ENCODE data around the gene BCL11A.

The BCL11A gene

GRCh38 chr2:60522462-60522861 is 31.0 kb downstream of the BCL11A start:
- DNase-seq: no peak

GRCh38 chr2:60521626-60522025 is 31.8 kb downstream of the BCL11A start:
- no peak for DNase-seq

DNA sequence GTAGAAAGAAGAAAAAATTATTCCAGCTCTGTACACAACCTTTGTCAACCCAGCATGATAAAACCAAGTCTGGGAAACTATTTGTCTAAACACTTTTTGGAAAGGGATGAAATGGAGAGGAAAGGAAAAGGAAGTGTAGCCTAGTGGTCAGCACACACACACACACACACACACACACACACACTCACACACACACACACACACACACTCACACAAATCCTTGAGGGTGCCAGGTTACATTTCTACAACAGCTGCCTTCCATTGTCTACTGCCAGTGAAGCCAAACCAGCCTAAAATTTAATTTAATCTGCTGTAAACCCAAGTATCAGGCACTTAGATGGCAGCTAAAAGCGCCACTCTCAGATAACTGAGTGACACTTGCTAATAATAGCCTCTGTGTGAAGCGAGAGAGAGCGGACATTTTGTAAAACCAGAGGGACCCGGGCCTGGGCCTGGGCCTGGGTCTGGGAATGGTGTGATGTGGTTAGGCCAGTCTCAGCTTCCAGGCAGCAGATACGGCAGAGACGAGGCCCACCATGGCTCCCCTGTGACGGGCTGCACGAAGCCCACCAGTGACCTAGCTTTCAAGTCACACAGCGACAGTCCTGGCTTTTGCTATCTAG is 32.4 kb downstream of the BCL11A start:
- DNase-seq: no peak

- no peak for DNase-seq
These were observed 33.1 kb downstream of the BCL11A start for GRCh38 chr2:60520151-60520876.

- DNase-seq: no peak
These were observed 34.1 kb downstream of the BCL11A start for GRCh38 chr2:60519231-60519863.

- DNase-seq: no peak
These were observed 34.9 kb downstream of the BCL11A start for GRCh38 chr2:60518567-60518966.

- DNase-seq: no peak
These were observed 36.0 kb downstream of the BCL11A start for GRCh38 chr2:60517446-60517845.

DNA sequence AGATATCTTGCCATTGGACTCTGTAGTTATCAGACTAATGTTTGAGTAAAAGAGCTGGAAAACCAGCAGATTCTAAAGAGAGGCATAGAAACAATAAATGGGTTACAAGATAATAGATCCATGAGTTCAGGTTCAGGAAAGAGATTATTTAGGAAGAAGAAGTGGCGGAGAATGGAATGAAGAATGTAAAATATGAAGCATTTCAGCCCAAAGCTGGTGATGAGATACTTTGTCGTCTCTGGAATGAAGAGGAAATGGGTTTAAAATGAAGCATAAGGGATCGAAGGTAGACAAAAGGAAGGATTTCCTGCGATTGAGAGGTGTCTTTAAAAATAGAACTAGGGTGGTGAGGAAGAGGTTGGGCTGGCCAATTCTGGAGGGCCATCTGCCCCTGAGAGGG is 36.6 kb downstream of the BCL11A start:
- DNase-seq: no peak

DNA sequence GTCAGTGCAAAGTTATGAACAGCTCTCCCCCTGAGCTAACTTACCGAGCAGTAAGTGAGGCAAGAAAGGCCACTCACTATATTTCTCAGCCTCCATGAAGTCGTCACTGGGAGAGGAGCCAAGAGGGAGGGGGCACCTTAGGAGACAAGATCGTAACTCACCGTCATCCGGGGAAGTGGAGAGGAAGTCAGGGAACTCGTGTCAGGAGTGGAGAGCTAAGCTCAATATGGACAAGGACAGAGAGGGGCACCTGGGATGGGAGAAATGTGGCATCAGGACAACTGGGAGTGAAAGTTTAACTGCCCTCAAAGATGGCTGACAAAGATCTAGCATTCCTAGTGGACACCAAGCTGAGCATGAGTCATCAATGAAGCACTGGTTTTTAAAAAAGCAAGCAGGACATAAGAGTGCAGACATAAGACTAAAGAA is 37.1 kb downstream of the BCL11A start:
- DNase-seq: no peak

GRCh38 chr2:60515721-60516226 is 37.7 kb downstream of the BCL11A start:
- no peak for DNase-seq

DNA sequence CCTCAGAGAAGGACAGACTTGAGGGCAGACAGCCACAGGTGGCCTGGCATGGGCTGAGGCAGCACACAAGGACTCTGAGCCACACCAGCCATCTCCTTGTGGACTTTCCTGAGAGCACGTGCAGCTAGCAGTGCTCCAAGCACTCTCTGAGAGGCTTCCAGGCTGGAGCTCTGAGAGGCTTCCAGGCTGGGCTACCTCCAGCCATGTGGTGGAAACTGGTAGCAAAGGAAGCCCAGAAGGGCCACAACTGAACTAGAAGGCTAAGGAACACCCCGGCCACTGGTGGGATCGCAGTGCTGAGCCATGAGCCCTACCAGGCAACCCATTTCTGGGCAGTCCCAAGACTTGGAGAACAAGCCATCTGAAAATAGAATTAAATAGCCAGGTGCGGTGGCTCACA is 39.5 kb downstream of the BCL11A start:
- DNase-seq: no peak

- no peak for DNase-seq
These were observed 40.3 kb downstream of the BCL11A start for GRCh38 chr2:60513191-60513590.

DNA sequence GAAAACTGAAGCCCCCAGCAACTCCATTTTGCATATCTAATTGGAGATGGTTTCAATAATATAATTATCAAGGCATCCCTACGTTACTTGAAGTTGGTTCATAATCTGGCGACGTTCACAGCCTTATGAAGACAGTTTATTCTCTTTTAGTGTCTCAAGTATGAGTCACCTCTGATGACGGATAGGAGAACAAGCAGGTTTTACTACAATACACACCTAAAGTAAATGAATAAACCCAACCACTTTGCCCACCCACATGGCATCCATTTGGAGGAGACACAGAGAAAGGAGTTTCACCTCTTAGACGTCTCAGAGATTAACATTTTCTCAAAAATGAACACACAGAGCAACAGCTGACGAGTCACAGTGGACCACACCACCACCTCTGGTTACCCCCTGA is 40.8 kb downstream of the BCL11A start:
- no peak for DNase-seq

DNA sequence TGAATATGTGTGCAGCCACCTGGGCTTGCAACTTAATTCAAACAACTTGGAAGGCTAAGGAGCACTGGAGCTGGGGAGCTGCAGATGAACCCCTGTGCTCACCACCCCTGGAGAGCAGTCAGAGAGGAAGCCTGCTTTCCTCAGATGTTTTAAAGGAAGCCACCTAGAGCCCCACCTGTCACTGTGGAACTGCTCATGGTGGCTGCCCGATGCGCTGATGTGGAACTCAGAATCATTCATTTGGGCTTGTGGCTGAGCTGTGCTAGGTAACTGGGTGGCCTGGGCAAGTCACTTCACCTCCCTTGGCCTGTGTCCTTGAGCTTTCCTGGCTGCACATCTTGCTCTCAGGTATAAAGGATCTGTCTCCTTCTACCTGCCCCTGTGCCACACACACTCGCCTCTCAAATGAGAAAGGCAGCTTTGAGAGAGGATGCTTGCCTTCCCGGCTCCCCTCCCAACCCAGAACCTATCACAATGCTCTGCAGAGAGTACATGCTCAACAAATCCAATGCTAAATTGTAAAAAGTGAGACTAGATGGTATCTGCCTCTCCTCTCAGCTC is 41.3 kb downstream of the BCL11A start:
- no peak for DNase-seq

- DNase-seq: no peak
These were observed 42.7 kb downstream of the BCL11A start for GRCh38 chr2:60510713-60511112.

GRCh38 chr2:60509066-60509465 is 44.4 kb downstream of the BCL11A start:
- DNase-seq: no peak

GRCh38 chr2:60508339-60508917 is 45.0 kb downstream of the BCL11A start:
- DNase-seq: no peak

DNA sequence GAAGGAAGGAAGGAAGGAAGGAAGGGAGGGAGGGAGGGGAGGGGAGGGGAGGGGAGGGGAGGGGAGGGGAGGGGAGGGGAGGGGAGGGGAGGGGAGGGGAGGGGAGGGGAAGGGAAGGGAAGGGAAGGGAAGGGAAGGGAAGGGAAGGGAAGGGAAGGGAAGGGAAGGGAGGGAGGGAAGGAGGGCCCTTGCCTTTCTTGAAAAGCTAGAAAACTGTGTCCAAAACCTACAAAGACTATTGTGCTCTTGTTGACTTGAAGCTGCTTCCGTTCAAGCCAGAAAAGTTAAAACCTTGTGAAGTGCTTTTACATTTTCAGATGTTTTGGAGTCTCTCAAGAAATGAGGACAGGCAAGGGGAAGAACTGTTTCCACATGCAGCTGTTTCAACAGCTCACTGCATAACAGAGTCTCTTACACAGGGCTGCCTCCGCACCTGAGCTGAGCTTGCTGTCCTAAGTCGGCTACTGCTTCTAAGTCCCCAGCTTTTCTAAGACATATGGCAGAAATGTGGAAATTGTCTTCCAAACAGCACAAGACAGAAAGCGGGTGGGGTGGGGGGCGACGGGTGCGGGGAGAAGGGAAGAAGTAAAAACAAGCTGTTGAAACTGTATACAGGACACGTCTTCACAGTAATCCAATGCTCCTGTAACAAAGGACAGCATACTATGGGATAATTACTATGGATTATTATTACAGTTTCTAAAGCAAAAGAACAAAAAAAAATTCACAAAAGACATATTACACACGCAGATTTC is 46.1 kb downstream of the BCL11A start:
- DNase-seq: no peak

- no peak for DNase-seq
These were observed 47.6 kb downstream of the BCL11A start for GRCh38 chr2:60505880-60506260.

DNA sequence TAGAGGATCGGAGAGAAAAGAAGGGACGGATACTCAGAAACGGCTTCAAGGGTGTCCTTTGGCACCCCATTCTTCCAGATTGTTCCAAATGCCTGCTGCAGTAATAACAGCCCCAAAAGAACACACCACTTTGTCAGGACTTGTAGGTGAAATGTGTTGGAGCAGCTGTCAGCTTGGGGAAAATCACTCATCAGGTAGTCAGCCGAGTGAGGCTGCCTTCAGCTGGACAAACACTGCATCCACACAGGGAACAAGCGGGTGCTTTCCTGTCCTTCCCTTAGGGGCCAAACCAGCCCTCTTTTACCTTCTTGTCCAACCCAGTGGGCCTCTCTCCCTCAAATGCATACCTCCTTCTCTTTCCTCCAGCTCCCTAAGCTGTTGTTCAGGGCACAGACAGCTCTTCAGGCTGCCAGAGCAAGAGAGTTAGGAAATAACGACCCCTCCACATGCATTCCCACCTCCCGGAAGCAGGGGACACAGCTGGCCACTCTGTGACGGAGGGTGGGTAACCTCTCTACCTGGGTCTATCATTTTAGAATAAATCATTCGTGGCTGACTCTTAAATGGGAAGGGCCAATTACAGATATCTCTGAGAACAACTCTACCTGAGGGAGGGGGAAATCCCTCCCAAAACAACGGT is 48.1 kb downstream of the BCL11A start:
- DNase-seq: peak; percentile 6

- DNase-seq: no peak
These were observed 49.4 kb downstream of the BCL11A start for GRCh38 chr2:60504049-60504448.

DNA sequence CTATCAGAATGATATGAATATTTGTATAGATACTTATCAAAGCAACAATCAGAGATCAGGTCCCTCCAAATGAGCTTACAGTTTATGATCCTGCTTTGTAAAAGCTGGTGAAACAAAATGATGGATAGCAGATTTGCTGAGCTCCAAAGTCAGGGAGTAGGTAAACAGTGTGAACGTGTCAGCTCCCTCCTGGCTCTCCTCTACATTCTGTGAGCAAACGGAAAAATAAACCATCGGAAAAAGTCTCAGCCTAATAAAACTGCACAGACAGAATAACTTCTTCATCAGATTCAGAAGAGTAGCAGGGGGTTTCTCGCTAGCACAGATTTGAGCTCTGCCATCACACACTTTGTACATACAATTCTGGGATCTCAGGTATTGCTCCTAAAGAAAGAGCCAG is 51.3 kb downstream of the BCL11A start:
- no peak for DNase-seq
